Natural killer cell (primary cell): ENCODE data around the gene ATP6V0B. TPM values are rescaled to one million over a fixed set of nuclear protein-coding genes. Genes with fewer than 3 reads are reported as not detected.

Experiments used
- ATAC-seq, 3 donors: fragments of 150-1000 bp in 2 of 3; fragments of 200-7000 bp in 1 of 3; cut with Tn5 transposase; 1 replicate in 1 of 3; 2 replicates in 2 of 3; pipeline ENCODE4 v1.10.0; 2021; ENCODE audit warnings: mild to moderate bottlenecking in 2 of 3, moderate library complexity in 2 of 3
- DNase-seq, 2 donors: peaks; one replicate each; pipeline versions ENCODE4 v3.0.0 to v3.0.0-alpha.2; 2013 to 2021; ENCODE audit warnings: mixed read lengths in 1 of 2
- H3K27ac ChIP-seq: one replicate; pipeline ENCODE4 v1.5.1; 2013; ENCODE audit warnings: mild to moderate bottlenecking, low read length
- H3K27me3 ChIP-seq: one replicate; pipeline ENCODE4 v1.6.1; 2013; ENCODE audit warnings: low read length; ENCODE audit not compliant: control insufficient read depth, insufficient read depth
- H3K36me3 ChIP-seq: one replicate; pipeline ENCODE4 v1.6.1; 2013; ENCODE audit warnings: low read length; ENCODE audit not compliant: control insufficient read depth, insufficient read depth
- H3K4me1 ChIP-seq: one replicate; pipeline ENCODE4 v1.6.1; 2013; ENCODE audit warnings: low read length; ENCODE audit not compliant: control insufficient read depth, insufficient read depth
- H3K4me3 ChIP-seq: one replicate; pipeline ENCODE4 v1.5.1; 2013; ENCODE audit warnings: low read length
- H3K9me3 ChIP-seq: one replicate; pipeline ENCODE4 v1.6.1; 2013; ENCODE audit warnings: low read length; ENCODE audit not compliant: control insufficient read depth, insufficient read depth
- H3K27ac Mint-ChIP-seq, 2 donors: one replicate each; pipeline ENCODE4 v1.8.0; 2022; ENCODE audit warnings: mild to moderate bottlenecking in 2 of 2, mixed read lengths in 2 of 2, moderate library complexity in 1 of 2
- H3K27me3 Mint-ChIP-seq, 2 donors: one replicate each; pipeline ENCODE4 v1.8.0; 2022; ENCODE audit warnings: low read depth in 2 of 2, mixed read lengths in 2 of 2
- H3K36me3 Mint-ChIP-seq: one replicate; pipeline ENCODE4 v1.8.0; 2022; ENCODE audit warnings: mixed read lengths
- H3K4me1 Mint-ChIP-seq, 2 donors: one replicate each; pipeline ENCODE4 v1.8.0; 2022; ENCODE audit warnings: mixed read lengths in 2 of 2
- H3K4me3 Mint-ChIP-seq: one replicate; pipeline ENCODE4 v1.8.0; 2022; ENCODE audit warnings: mild to moderate bottlenecking, moderate library complexity, mixed read lengths
- H3K9me3 Mint-ChIP-seq, 2 donors: one replicate each; pipeline ENCODE4 v1.8.0; 2022; ENCODE audit warnings: mixed read lengths in 2 of 2
- CTCF ChIP-seq: fragments of 200-600 bp; IDR thresholded peaks from one replicate; pipeline ENCODE4 v1.8.0; 2022; ENCODE audit warnings: antibody characterized with exemption
- WGBS: methylation state at CpG from one replicate; pipeline ENCODE4 v1.1.7; 2013; ENCODE audit warnings: missing lambda C conversion rate; ENCODE audit not compliant: insufficient coverage; 5-methylcytosine and 5-hydroxymethylcytosine counted together
- intact Hi-C: fragments of 100-400 bp; cut with micrococcal nuclease; formaldehyde crosslinking; loops from one replicate; pipeline ENCODE4 v1.14.2; 2022
- total RNA-seq, 4 donors: library from RNA; stranded (reverse); fragments of 120-200 nt in 1 of 4; gene quantifications; one replicate each; pipeline versions ENCODE4 v1.2.3 to v1.2.4, GENCODE V29; 2013 to 2022

The ATP6V0B gene
- total RNA-seq, 3 donors from 2014 or later (not counting 1 experiment from before 2014, with no cell fraction given): 76.3 to 115 (median 113) TPM

GRCh38 chr1:43981636-43982035 is 6.9 kb downstream of the ATP6V0B start:
- Mint-ChIP-seq H3K36me3 (peaks cover 9% of the 10 kb centered on the region), H3K9me3 (no peaks in the 10 kb centered on the region), H3K27me3 (no peaks in the 10 kb centered on the region), H3K4me1 (peaks cover 17 to 44% of the 10 kb centered on the region in 2 donors), H3K4me3 (no peak overlapping the region), H3K27ac (no peak overlapping the region)
- Histone ChIP-seq H3K27me3 (no peaks in the 10 kb centered on the region), H3K9me3 (no peaks in the 10 kb centered on the region), H3K4me1 (peaks cover 24% of the 10 kb centered on the region), H3K27ac (no peak overlapping the region), H3K36me3 (peaks cover 14% of the 10 kb centered on the region), H3K4me3 (no peak overlapping the region)
- WGBS: 96% methylated on average over 20 of the region's 20 CpGs
- no peak for DNase-seq
- no peak for ATAC-seq
- TF ChIP-seq CTCF: no peak
- intact Hi-C loops: no loop called here

- no peak for TF ChIP-seq CTCF
- peaks cover 20% of the 10 kb centered on the region for H3K4me1 ChIP-seq
- DNase-seq (no peak), ATAC-seq (no peak)
- Mint-ChIP-seq H3K27ac (no peak overlapping the region), H3K4me1 (peaks cover 11 to 38% of the 10 kb centered on the region in 2 donors), H3K27me3 (no peaks in the 10 kb centered on the region), H3K4me3 (no peak overlapping the region), H3K36me3 (peaks cover 5% of the 10 kb centered on the region), H3K9me3 (no peaks in the 10 kb centered on the region)
- no peaks in the 10 kb centered on the region for H3K9me3 ChIP-seq
- WGBS: 89% methylated on average over 8 of the region's 8 CpGs
- intact Hi-C loops: no loop called here
- no peak overlapping the region for H3K4me3 ChIP-seq
- no peak overlapping the region for H3K27ac ChIP-seq
- peaks cover 8% of the 10 kb centered on the region for H3K36me3 ChIP-seq
- H3K27me3 ChIP-seq: no peaks in the 10 kb centered on the region
Measured at GRCh38 chr1:43982241-43982640, 7.5 kb downstream of the ATP6V0B start.

GRCh38 chr1:43982808-43983207 is 8.0 kb downstream of the ATP6V0B start:
- H3K4me1 Mint-ChIP-seq: peaks cover 6 to 32% of the 10 kb centered on the region in 2 donors
- intact Hi-C loops: no loop called here
- H3K27ac Mint-ChIP-seq: no peak overlapping the region
- DNase-seq (no peak), ATAC-seq (no peak)
- no peaks in the 10 kb centered on the region for H3K27me3 Mint-ChIP-seq
- Histone ChIP-seq H3K9me3 (no peaks in the 10 kb centered on the region), H3K4me3 (no peak overlapping the region), H3K27ac (no peak overlapping the region), H3K36me3 (peaks cover 3% of the 10 kb centered on the region), H3K27me3 (no peaks in the 10 kb centered on the region), H3K4me1 (peaks cover 20% of the 10 kb centered on the region)
- TF ChIP-seq CTCF: no peak
- H3K4me3 Mint-ChIP-seq: no peak overlapping the region
- H3K36me3 Mint-ChIP-seq: no peaks in the 10 kb centered on the region
- no peaks in the 10 kb centered on the region for H3K9me3 Mint-ChIP-seq
- WGBS: 86% methylated on average over 15 of the region's 15 CpGs

- Mint-ChIP-seq H3K4me1 (peaks cover under 1 to 28% of the 10 kb centered on the region in 2 donors), H3K27me3 (no peaks in the 10 kb centered on the region), H3K4me3 (no peak overlapping the region), H3K9me3 (no peaks in the 10 kb centered on the region), H3K36me3 (no peaks in the 10 kb centered on the region), H3K27ac (no peak overlapping the region)
- Histone ChIP-seq H3K27ac (no peak overlapping the region), H3K27me3 (no peaks in the 10 kb centered on the region), H3K4me1 (peaks cover 14% of the 10 kb centered on the region), H3K4me3 (no peak overlapping the region), H3K9me3 (no peaks in the 10 kb centered on the region), H3K36me3 (no peaks in the 10 kb centered on the region)
- intact Hi-C loops: no loop called here
- TF ChIP-seq CTCF: no peak
- no peak for ATAC-seq
- no peak for DNase-seq
- 92% methylated on average over 12 of the region's 12 CpGs for WGBS
Measured at GRCh38 chr1:43983253-43983899, 8.6 kb downstream of the ATP6V0B start.
